ENCODE data around the gene WDR1.

Gene WDR1

DNA sequence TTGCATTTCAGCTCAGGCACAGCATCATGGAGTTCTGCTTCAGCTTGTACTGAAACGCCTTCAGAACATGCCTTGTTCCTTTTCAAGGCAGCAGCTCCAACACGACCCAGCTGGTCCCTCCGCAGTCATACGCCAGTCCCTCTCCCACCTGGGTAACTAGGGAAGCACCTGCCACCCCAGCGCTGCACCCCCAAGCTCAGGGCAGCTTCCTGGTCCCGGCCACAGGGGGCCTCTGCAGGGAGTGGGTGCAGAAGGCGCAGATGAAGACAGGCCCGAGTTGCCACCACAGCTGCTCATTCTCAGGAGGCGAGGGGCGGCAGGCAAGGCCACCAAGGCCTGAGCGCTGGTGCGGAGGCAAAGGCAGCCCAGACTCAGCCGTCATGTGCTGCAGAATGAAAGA lies 21.8 kb downstream of the WDR1 start:
- H3K36me3 ChIP-seq (ENCODE audit: control insufficient read depth, insufficient read depth, low read length, severe bottlenecking), result peaks cover 78% of the 10 kb centered on the region
- no peak overlapping the region for H3K4me3 ChIP-seq (ENCODE audit: low read length)
- DNase-seq (ENCODE audit: low read depth), result no peak
- H3K27me3 ChIP-seq (replicated peaks; ENCODE audit: control insufficient read depth, insufficient read depth, low read length), result no peaks in the 10 kb centered on the region
- peaks cover 37% of the 10 kb centered on the region for H3K4me1 ChIP-seq (ENCODE audit: control insufficient read depth, insufficient read depth, low read length)
- no peak overlapping the region for H3K9ac ChIP-seq (ENCODE audit: low read length)
- H3K9me3 ChIP-seq (ENCODE audit: control insufficient read depth, low read length), result no peaks in the 10 kb centered on the region

GRCh38 chr4:10093801-10094552 lies 22.6 kb downstream of the WDR1 start:
- no peaks in the 10 kb centered on the region for H3K27me3 ChIP-seq (replicated peaks; ENCODE audit: control insufficient read depth, insufficient read depth, low read length)
- H3K4me3 ChIP-seq (ENCODE audit: low read length), result no peak overlapping the region
- H3K9me3 ChIP-seq (ENCODE audit: control insufficient read depth, low read length), result no peaks in the 10 kb centered on the region
- peaks cover 78% of the 10 kb centered on the region for H3K36me3 ChIP-seq (ENCODE audit: control insufficient read depth, insufficient read depth, low read length, severe bottlenecking)
- peak overlapping the region; percentile 30 for H3K9ac ChIP-seq (ENCODE audit: low read length)
- H3K4me1 ChIP-seq (ENCODE audit: control insufficient read depth, insufficient read depth, low read length), result peaks cover 37% of the 10 kb centered on the region
- peak; percentile 93 for DNase-seq (ENCODE audit: low read depth)

DNA sequence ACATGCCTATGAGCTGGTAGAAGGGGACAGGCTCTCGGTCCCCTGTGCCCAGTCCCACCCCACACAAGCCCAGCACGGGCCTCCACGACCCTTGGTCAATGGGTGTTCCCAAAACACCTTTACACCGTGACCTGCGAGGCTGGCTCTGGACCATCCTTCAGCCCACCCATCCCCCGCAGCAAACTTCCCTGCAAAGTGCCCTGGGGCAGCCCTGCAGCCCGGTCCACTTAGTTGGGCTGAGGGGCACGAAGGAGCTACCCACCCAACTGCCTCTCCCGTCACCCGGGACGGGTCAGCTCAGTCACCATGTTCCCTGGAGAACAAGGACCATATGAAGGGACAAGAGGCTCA lies 23.4 kb downstream of the WDR1 start:
- H3K9ac ChIP-seq (ENCODE audit: low read length), result peak overlapping the region; percentile 30
- peaks cover 79% of the 10 kb centered on the region for H3K36me3 ChIP-seq (ENCODE audit: control insufficient read depth, insufficient read depth, low read length, severe bottlenecking)
- H3K4me3 ChIP-seq (ENCODE audit: low read length), result no peak overlapping the region
- H3K4me1 ChIP-seq (ENCODE audit: control insufficient read depth, insufficient read depth, low read length), result peaks cover 37% of the 10 kb centered on the region
- DNase-seq (ENCODE audit: low read depth), result no peak
- no peaks in the 10 kb centered on the region for H3K27me3 ChIP-seq (replicated peaks; ENCODE audit: control insufficient read depth, insufficient read depth, low read length)
- H3K9me3 ChIP-seq (ENCODE audit: control insufficient read depth, low read length), result no peaks in the 10 kb centered on the region

DNA sequence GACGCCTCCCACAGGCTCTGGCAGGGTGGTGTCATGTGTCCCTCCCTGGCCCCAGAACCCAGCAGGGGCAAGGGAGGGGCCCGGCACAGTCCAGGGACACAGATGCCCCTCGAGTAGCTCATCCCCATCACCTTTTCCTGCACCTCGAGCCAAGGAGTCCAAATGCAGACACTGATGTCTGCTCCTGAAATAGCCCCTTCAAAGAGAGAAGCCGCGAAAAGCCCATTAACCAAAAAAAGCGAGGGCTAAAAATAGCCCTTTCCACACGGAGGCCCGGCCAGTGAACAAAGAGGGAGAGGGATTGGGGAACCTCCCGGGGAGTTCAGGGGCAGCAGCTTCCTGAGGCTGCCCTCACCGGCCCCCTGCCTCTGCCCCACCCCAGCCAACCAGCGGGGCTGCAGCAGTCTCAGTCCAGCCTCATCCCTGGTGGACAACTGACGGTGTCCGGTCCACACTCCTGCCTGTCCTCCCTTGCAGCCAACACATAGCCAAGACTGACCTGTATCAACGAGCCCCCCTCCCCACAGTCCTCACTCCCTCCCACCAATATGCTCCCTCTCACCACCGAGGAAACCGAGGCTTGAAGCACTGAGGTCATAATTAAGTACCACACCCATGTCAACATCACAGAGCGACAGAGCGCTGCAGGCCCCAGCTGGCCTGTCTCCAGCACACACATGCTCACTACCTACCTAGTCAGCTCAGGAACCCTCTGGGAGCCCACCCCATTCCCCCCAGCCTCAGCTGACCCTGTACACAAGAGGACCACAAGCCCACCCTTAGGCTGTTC lies 23.9 kb downstream of the WDR1 start:
- Histone ChIP-seq H3K4me3 (ENCODE audit: low read length) (no peak overlapping the region), H3K4me1 (ENCODE audit: control insufficient read depth, insufficient read depth, low read length) (peaks cover 37% of the 10 kb centered on the region), H3K36me3 (ENCODE audit: control insufficient read depth, insufficient read depth, low read length, severe bottlenecking) (peaks cover 79% of the 10 kb centered on the region), H3K27me3 (replicated peaks; ENCODE audit: control insufficient read depth, insufficient read depth, low read length) (no peaks in the 10 kb centered on the region), H3K9me3 (ENCODE audit: control insufficient read depth, low read length) (no peaks in the 10 kb centered on the region), H3K9ac (ENCODE audit: low read length) (peak overlapping the region; percentile 30)
- peak; percentile 24 for DNase-seq (ENCODE audit: low read depth)

DNA sequence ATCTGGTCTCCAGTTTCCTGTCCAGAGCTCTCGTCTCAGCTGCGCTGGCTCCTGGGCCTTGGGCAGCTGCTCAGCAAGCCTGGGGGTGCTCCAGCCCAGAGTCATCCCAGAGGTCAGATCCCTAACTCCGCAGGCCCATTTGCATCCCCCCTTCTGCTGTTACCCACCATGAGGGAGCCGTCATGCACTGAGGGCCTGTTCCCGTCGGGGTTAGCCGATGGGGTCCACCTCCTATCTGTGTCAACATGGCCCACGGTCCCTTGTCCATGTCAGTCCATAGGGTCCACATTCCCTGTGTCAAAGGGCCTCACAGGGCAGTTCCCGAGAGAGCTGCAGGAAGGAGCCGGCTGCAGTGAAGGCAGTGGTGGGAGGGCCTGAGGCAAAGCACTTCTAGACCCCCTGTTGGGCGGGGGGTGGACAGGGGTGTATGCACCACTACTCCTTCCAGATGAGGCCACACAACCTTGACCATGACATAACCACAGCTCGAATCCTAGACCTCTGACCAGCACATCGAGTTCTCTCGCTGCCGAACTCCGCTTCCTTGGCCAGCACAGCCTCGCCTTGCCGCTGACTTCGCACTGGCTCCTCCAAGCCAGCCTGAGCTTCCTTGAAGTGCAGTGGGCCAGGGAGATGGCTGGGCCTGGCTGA lies 24.9 kb downstream of the WDR1 start:
- Histone ChIP-seq H3K9me3 (ENCODE audit: control insufficient read depth, low read length) (no peaks in the 10 kb centered on the region), H3K4me3 (ENCODE audit: low read length) (no peak overlapping the region), H3K9ac (ENCODE audit: low read length) (no peak overlapping the region), H3K36me3 (ENCODE audit: control insufficient read depth, insufficient read depth, low read length, severe bottlenecking) (peaks cover 81% of the 10 kb centered on the region), H3K27me3 (replicated peaks; ENCODE audit: control insufficient read depth, insufficient read depth, low read length) (no peaks in the 10 kb centered on the region), H3K4me1 (ENCODE audit: control insufficient read depth, insufficient read depth, low read length) (peaks cover 28% of the 10 kb centered on the region)
- DNase-seq (ENCODE audit: low read depth), result no peak

DNA sequence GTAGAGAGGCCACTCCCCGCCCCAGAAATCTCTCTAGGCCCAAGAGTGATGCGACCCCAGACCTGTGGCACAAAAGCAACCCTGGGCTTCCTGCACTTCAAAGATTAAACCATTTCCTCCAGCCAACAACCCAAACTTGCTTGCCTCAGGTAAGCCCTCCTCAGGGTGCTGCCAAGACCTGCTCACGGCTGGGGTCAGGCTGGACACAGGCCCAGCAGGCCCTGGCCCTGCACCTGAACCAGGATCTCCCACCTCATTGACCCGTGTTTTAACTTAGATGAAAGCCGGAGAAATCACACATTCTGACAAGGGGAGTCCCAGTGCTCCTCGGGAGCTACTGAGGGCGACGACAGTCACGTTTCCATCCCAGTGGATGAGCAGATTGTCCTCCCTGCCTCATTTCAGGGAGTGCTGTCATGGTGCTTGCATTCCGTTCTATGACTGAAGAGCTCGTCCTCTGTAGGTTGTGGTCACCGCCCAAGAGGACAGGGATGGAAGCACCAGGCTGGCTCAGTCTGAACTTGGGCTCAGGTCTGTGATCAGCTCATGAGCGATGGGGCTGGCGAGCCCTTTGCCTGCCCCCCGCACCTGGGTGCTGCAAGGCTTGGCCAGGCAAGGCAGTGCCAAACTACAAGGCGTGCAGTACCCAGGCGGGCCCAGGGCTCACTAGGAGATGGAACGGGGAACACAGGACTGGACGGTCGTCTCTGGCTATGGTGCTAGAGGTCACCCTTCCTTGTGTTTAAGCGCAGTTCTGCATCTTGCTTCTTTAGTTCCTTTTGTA lies 25.9 kb downstream of the WDR1 start:
- peaks cover 18% of the 10 kb centered on the region for H3K4me1 ChIP-seq (ENCODE audit: control insufficient read depth, insufficient read depth, low read length)
- no peaks in the 10 kb centered on the region for H3K27me3 ChIP-seq (replicated peaks; ENCODE audit: control insufficient read depth, insufficient read depth, low read length)
- no peaks in the 10 kb centered on the region for H3K9me3 ChIP-seq (ENCODE audit: control insufficient read depth, low read length)
- DNase-seq (ENCODE audit: low read depth), result no peak
- no peak overlapping the region for H3K9ac ChIP-seq (ENCODE audit: low read length)
- H3K4me3 ChIP-seq (ENCODE audit: low read length), result no peak overlapping the region
- peaks cover 89% of the 10 kb centered on the region for H3K36me3 ChIP-seq (ENCODE audit: control insufficient read depth, insufficient read depth, low read length, severe bottlenecking)

- Histone ChIP-seq H3K4me3 (ENCODE audit: low read length) (no peak overlapping the region), H3K4me1 (ENCODE audit: control insufficient read depth, insufficient read depth, low read length) (peaks cover 13% of the 10 kb centered on the region), H3K9ac (ENCODE audit: low read length) (no peak overlapping the region), H3K36me3 (ENCODE audit: control insufficient read depth, insufficient read depth, low read length, severe bottlenecking) (peaks cover 90% of the 10 kb centered on the region), H3K9me3 (ENCODE audit: control insufficient read depth, low read length) (no peaks in the 10 kb centered on the region), H3K27me3 (replicated peaks; ENCODE audit: control insufficient read depth, insufficient read depth, low read length) (no peaks in the 10 kb centered on the region)
- DNase-seq (ENCODE audit: low read depth), result no peak
Measured at GRCh38 chr4:10089346-10089745, 27.3 kb downstream of the WDR1 start.

DNA sequence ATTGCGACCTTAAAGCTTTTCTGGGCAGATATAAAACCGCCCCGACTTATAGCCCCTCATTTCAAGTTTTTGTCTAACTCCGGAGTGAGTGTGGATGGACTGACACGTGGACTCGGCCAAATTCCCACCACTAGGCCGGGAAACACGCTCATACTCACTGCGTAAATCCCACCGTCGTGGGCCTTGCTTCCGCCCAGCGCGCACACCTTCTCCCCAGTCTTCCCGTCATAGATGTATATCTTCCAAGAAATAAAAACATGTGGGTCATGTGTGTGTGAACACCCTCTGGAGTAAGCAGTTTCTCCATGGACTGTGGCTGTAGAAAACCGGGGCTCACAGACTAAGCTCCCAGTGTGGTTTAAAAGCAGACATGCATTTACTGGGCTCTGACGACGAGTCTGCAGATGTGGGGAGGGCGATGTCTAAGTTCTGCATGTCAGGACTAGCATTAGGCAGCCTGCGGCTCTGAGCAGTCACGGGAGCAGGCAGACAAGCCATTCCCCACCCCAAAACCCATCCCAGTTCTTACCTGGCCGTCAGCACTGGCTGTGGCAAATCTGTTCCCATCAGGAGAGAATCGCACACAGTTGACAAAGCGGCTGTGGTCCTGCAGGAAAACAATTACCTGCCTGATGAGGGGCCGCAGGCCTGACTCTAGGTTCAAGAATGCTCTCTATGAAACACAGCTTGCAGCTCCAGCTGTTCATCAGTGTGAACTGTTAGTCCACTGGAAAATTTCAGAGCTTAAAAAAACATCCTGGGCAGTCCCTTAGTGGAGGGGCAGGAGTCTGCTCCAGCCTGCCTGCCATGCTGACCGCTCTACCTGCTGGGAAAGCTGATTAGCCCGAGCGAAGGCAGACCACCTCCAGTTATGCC lies 28.2 kb downstream of the WDR1 start:
- Histone ChIP-seq H3K36me3 (ENCODE audit: control insufficient read depth, insufficient read depth, low read length, severe bottlenecking) (peaks cover 90% of the 10 kb centered on the region), H3K9me3 (ENCODE audit: control insufficient read depth, low read length) (no peaks in the 10 kb centered on the region), H3K9ac (ENCODE audit: low read length) (no peak overlapping the region), H3K27me3 (replicated peaks; ENCODE audit: control insufficient read depth, insufficient read depth, low read length) (no peaks in the 10 kb centered on the region), H3K4me3 (ENCODE audit: low read length) (no peak overlapping the region), H3K4me1 (ENCODE audit: control insufficient read depth, insufficient read depth, low read length) (peaks cover 4% of the 10 kb centered on the region)
- no peak for DNase-seq (ENCODE audit: low read depth)

- no peaks in the 10 kb centered on the region for H3K27me3 ChIP-seq (replicated peaks; ENCODE audit: control insufficient read depth, insufficient read depth, low read length)
- H3K4me3 ChIP-seq (ENCODE audit: low read length), result no peak overlapping the region
- no peaks in the 10 kb centered on the region for H3K4me1 ChIP-seq (ENCODE audit: control insufficient read depth, insufficient read depth, low read length)
- H3K9ac ChIP-seq (ENCODE audit: low read length), result no peak overlapping the region
- peaks cover 99% of the 10 kb centered on the region for H3K36me3 ChIP-seq (ENCODE audit: control insufficient read depth, insufficient read depth, low read length, severe bottlenecking)
- DNase-seq (ENCODE audit: low read depth), result no peak
- no peaks in the 10 kb centered on the region for H3K9me3 ChIP-seq (ENCODE audit: control insufficient read depth, low read length)
Measured at GRCh38 chr4:10087152-10087791, 29.3 kb downstream of the WDR1 start.

- DNase-seq (ENCODE audit: low read depth), result no peak
- Histone ChIP-seq H3K36me3 (ENCODE audit: control insufficient read depth, insufficient read depth, low read length, severe bottlenecking) (peaks cover 99% of the 10 kb centered on the region), H3K4me3 (ENCODE audit: low read length) (no peak overlapping the region)
Measured at GRCh38 chr4:10086506-10087120, 30.0 kb downstream of the WDR1 start.

More at GRCh38 chr4:10086506-10087120, 30.0 kb downstream of the WDR1 start:
- no peaks in the 10 kb centered on the region for H3K9me3 ChIP-seq (ENCODE audit: control insufficient read depth, low read length)
- H3K9ac ChIP-seq (ENCODE audit: low read length), result no peak overlapping the region
- no peaks in the 10 kb centered on the region for H3K4me1 ChIP-seq (ENCODE audit: control insufficient read depth, insufficient read depth, low read length)
- no peaks in the 10 kb centered on the region for H3K27me3 ChIP-seq (replicated peaks; ENCODE audit: control insufficient read depth, insufficient read depth, low read length)
